ENCODE results near the gene PRR32. TPM values are rescaled to one million over a fixed set of nuclear protein-coding genes. Genes with fewer than 3 reads are reported as not detected.
A peak's percentile ranks its signal among the peaks of the same experiment; 100 is the strongest.
"Not testable (repeated sequence)": the region's sequence is repeated elsewhere in the genome, so short reads cannot be mapped to it uniquely, and the experiment has no call there.

PRR32 gene, protein sequence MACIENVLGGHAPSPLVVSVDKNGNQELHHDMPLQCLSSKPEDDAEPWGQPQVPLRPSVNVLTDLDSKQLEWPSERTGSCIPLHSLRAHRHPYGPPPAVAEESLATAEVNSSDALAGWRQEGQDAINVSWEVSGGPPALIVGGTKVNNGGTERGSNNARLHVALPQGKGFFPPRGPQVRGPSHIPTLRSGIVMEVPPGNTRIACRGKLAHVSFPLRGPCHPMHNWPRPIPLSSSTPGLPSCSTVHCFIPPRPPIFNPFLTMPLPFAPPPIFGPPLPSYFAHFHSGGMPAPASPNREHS
- 1 to 10 TPM; 1.4 to 3.4 (median 2.8) TPM for total RNA-seq
- 2.3 TPM for polyA plus RNA-seq
- long read RNA-seq, donor 1, transcript PRR32-201 (2 exons, 1,228 nt): major isoform, 6 of 11 reads
- long read RNA-seq, donor 1, partial matches to known transcripts: 0 of 11 reads
- long read RNA-seq, donor 1, other reads (novel, unspliced or antisense): 5 of 11 reads
- long read RNA-seq, donor 2, partial matches to known transcripts: 0 of 3 reads
- long read RNA-seq, donor 2, other reads (novel, unspliced or antisense): 1 of 3 reads
- long read RNA-seq, donor 3, partial matches to known transcripts: 0 of 7 reads
- long read RNA-seq, donor 3, other reads (novel, unspliced or antisense): 4 of 7 reads
- long read RNA-seq, donor 4, partial matches to known transcripts: 1 of 1 reads
- long read RNA-seq, donor 4, other reads (novel, unspliced or antisense): 0 of 1 reads

- Histone ChIP-seq H3K27ac (ENCODE audit: low read length) (peak within 1 kb of the TSS; percentile 82), H3K27me3 (ENCODE audit: control insufficient read depth, insufficient read depth) (no peaks in the 10 kb centered on the region)
- intact Hi-C loops (cut with DNase I): no loop called here
Observed at GRCh38 chrX:126819429-126819828, at the start of gene PRR32. Gene PRR32 (plus strand): TSS chrX:126819729. CDS start chrX:126819844, 115 bp downstream.

GRCh38 chrX:126770179-126770578 is 49.4 kb upstream of the PRR32 start:
- WGBS: 9% methylated on average over 5 of the region's 5 CpGs
- intact Hi-C loops (cut with DNase I): loop anchor here in 2 of 4 donors (5.0 to 10.0 kb wide), 2 partner anchors 265 to 267 kb away; no protein-coding TSS in a partner anchor
- ATAC-seq (peak in 1 of 2 donors; percentile 48), DNase-seq (no peak)
- Histone ChIP-seq H3K27me3 (ENCODE audit: control insufficient read depth, insufficient read depth) (no peaks in the 10 kb centered on the region), H3K4me1 (ENCODE audit: control insufficient read depth, insufficient read depth, low read length) (no peaks in the 10 kb centered on the region), H3K9me3 (ENCODE audit: control insufficient read depth, low read length) (no peaks in the 10 kb centered on the region), H3K27ac (ENCODE audit: low read length) (no peak overlapping the region), H3K4me3 (ENCODE audit: low read length) (no peak overlapping the region)

More at GRCh38 chrX:126819429-126819828, at the start of gene PRR32:
- no peaks in the 10 kb centered on the region for H3K9me3 ChIP-seq (ENCODE audit: control insufficient read depth, low read length)
- ATAC-seq: no peak
- H3K4me1 ChIP-seq (ENCODE audit: control insufficient read depth, insufficient read depth, low read length): no peaks in the 10 kb centered on the region
- DNase-seq: no peak
- no peak within 1 kb of the TSS for H3K4me3 ChIP-seq (ENCODE audit: low read length)

DNA sequence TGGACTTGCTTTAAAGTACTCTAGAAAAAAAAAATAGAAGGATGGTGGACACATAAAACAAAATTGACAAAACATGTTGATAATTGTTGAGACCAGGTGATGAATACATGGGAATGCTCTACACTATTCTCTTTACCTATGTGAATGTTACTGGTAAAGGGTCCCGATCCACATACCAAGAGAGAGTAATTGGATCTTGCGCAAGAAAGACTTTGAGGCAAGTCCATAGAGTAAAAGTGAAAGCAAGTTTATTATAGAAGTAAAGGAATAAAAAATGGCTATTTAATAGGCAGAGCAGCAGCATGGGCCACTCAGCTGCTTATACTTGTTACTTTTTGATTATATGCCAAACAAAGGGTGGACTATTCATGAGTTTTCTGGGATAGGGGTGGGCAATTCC is 34.0 kb upstream of the PRR32 start:
- 93% methylated on average over 2 of the region's 2 CpGs for WGBS

GRCh38 chrX:126799059-126799458 is 20.5 kb upstream of the PRR32 start:
- intact Hi-C loops (cut with DNase I): no loop called here
- H3K9me3 ChIP-seq (ENCODE audit: control insufficient read depth, low read length): no peaks in the 10 kb centered on the region
- ATAC-seq: no peak
- H3K4me3 ChIP-seq (ENCODE audit: low read length): no peak overlapping the region
- H3K27ac ChIP-seq (ENCODE audit: low read length): no peak overlapping the region
- H3K4me1 ChIP-seq (ENCODE audit: control insufficient read depth, insufficient read depth, low read length): no peaks in the 10 kb centered on the region
- H3K27me3 ChIP-seq (ENCODE audit: control insufficient read depth, insufficient read depth): no peaks in the 10 kb centered on the region
- DNase-seq: peak in 1 of 3 donors; percentile 4
- 86% methylated on average over 1 of the region's 1 CpG for WGBS

More for the DNA sequence above, 34.0 kb upstream of the PRR32 start:
- ATAC-seq (no peak), DNase-seq (no peak)
- H3K27me3 ChIP-seq (ENCODE audit: control insufficient read depth, insufficient read depth): no peaks in the 10 kb centered on the region
- intact Hi-C loops (cut with DNase I): loop anchor here in 1 of 4 donors (10.0 kb wide), 1 partner anchor 249 kb away; no protein-coding TSS in a partner anchor
- H3K4me1 ChIP-seq (ENCODE audit: control insufficient read depth, insufficient read depth, low read length): no peaks in the 10 kb centered on the region
- H3K4me3 ChIP-seq (ENCODE audit: low read length): no peak overlapping the region
- H3K9me3 ChIP-seq (ENCODE audit: control insufficient read depth, low read length): no peaks in the 10 kb centered on the region
- H3K27ac ChIP-seq (ENCODE audit: low read length): no peak overlapping the region

GRCh38 chrX:126806784-126807183 is 12.7 kb upstream of the PRR32 start:
- 78% methylated on average over 3 of the region's 3 CpGs for WGBS
- H3K27me3 ChIP-seq (ENCODE audit: control insufficient read depth, insufficient read depth); intact Hi-C loops (cut with DNase I); DNase-seq; H3K4me1 ChIP-seq (ENCODE audit: control insufficient read depth, insufficient read depth, low read length); H3K4me3 ChIP-seq (ENCODE audit: low read length); H3K27ac ChIP-seq (ENCODE audit: low read length); ATAC-seq; H3K9me3 ChIP-seq (ENCODE audit: control insufficient read depth, low read length): not testable (repeated sequence)

DNA sequence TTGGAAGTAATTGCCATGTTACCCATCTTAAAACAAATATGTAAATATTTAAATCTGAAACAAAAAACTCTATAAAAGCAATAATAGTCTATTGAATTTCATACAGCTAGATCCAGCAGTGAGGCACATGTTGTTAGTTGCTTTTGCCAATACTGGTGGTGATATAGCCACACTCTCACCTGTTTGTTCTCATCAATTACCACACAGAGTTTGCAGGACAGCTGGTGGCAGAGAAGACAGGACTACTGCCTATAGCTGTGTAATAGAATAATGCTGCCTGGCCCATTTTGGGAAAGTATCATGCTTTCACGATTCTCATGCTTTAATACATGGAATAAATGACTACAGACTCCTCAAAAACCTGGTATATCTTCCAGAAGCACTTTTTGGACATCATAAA is 3.7 kb upstream of the PRR32 start:
- intact Hi-C loops (cut with DNase I): no loop called here
- H3K27me3 ChIP-seq (ENCODE audit: control insufficient read depth, insufficient read depth): no peaks in the 10 kb centered on the region
- 64% methylated on average over 1 of the region's 1 CpG for WGBS
- no peak overlapping the region for H3K4me3 ChIP-seq (ENCODE audit: low read length)
- no peaks in the 10 kb centered on the region for H3K9me3 ChIP-seq (ENCODE audit: control insufficient read depth, low read length)
- H3K27ac ChIP-seq (ENCODE audit: low read length): no peak overlapping the region
- H3K4me1 ChIP-seq (ENCODE audit: control insufficient read depth, insufficient read depth, low read length): no peaks in the 10 kb centered on the region
- ATAC-seq (no peak), DNase-seq (no peak)

DNA sequence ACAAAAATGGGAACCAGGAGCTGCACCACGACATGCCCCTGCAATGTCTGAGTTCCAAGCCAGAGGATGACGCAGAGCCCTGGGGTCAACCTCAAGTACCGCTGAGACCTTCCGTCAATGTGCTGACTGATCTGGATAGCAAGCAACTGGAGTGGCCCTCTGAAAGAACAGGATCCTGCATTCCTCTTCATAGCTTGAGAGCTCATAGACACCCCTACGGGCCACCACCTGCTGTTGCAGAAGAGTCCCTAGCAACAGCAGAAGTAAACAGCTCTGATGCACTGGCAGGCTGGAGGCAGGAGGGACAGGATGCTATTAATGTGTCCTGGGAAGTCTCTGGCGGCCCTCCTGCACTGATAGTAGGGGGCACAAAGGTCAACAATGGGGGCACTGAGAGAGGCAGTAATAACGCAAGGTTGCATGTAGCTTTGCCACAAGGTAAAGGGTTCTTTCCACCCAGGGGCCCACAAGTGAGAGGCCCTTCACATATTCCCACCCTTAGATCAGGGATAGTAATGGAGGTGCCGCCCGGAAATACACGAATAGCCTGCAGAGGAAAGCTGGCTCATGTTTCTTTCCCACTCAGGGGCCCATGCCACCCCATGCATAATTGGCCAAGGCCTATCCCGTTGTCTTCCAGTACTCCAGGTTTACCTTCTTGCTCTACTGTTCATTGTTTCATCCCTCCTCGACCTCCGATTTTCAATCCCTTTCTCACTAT is 1.3 kb downstream of the PRR32 start:
- no peak overlapping the region for H3K4me3 ChIP-seq (ENCODE audit: low read length)
- no peaks in the 10 kb centered on the region for H3K9me3 ChIP-seq (ENCODE audit: control insufficient read depth, low read length)
- H3K4me1 ChIP-seq (ENCODE audit: control insufficient read depth, insufficient read depth, low read length): no peaks in the 10 kb centered on the region
- peak overlapping the region; percentile 61 for H3K27ac ChIP-seq (ENCODE audit: low read length)
- ATAC-seq (peak; percentile 95 to 96), DNase-seq (peak; percentile 33 to 65 (median 59))
- intact Hi-C loops (cut with DNase I): no loop called here
- 62% methylated on average over 13 of the region's 13 CpGs for WGBS
- no peaks in the 10 kb centered on the region for H3K27me3 ChIP-seq (ENCODE audit: control insufficient read depth, insufficient read depth)

- intact Hi-C loops (cut with DNase I): no loop called here
- Histone ChIP-seq H3K4me1 (ENCODE audit: control insufficient read depth, insufficient read depth, low read length) (no peaks in the 10 kb centered on the region), H3K27me3 (ENCODE audit: control insufficient read depth, insufficient read depth) (no peaks in the 10 kb centered on the region), H3K9me3 (ENCODE audit: control insufficient read depth, low read length) (no peaks in the 10 kb centered on the region), H3K4me3 (ENCODE audit: low read length) (no peak overlapping the region), H3K27ac (ENCODE audit: low read length) (no peak overlapping the region)
- DNase-seq (no peak), ATAC-seq (no peak)
- 68% methylated on average over 2 of the region's 2 CpGs for WGBS
Observed at GRCh38 chrX:126824338-126825007, 4.9 kb downstream of the PRR32 start.

DNA sequence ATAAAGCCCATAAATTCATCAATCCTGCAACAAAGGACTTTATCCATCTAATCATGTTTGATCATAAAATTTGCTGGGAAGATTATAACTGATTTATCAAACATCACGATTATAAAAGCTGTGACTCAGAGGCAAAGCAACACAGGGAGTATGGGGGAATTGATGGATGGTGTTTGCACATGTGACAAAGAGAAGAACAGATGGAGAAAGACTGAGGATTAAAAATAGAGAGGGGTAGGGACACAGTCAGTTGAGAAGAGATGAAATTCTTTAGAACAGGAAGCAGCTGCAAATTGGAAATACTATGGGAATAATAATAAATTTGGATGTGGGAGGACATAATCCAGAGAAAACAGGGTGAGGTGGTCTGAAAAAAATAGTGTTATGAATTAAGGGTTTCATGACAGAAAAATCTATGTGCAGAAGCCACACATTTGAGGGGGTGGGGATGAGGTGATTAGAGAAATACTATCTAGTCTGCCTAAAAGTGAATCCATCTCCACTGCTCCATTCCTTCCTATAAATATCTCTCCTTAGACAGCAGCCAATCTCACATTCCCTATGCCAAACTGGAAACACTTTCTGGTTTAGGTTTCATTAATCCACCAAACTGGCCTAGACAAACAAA is 6.2 kb downstream of the PRR32 start:
- intact Hi-C loops (cut with DNase I): no loop called here
- Histone ChIP-seq H3K27me3 (ENCODE audit: control insufficient read depth, insufficient read depth) (no peaks in the 10 kb centered on the region), H3K4me3 (ENCODE audit: low read length) (no peak overlapping the region), H3K9me3 (ENCODE audit: control insufficient read depth, low read length) (no peaks in the 10 kb centered on the region), H3K27ac (ENCODE audit: low read length) (no peak overlapping the region), H3K4me1 (ENCODE audit: control insufficient read depth, insufficient read depth, low read length) (no peaks in the 10 kb centered on the region)
- 36% methylated on average over 1 of the region's 1 CpG for WGBS
- DNase-seq: no peak
- no peak for ATAC-seq

GRCh38 chrX:126836186-126836585 is 16.7 kb downstream of the PRR32 start:
- ATAC-seq (no peak), DNase-seq (no peak)
- intact Hi-C loops (cut with DNase I): no loop called here
- no peaks in the 10 kb centered on the region for H3K27me3 ChIP-seq (ENCODE audit: control insufficient read depth, insufficient read depth)
- no peak overlapping the region for H3K27ac ChIP-seq (ENCODE audit: low read length)
- H3K4me1 ChIP-seq (ENCODE audit: control insufficient read depth, insufficient read depth, low read length): no peaks in the 10 kb centered on the region
- H3K4me3 ChIP-seq (ENCODE audit: low read length): no peak overlapping the region
- 17% methylated on average over 2 of the region's 2 CpGs for WGBS
- no peaks in the 10 kb centered on the region for H3K9me3 ChIP-seq (ENCODE audit: control insufficient read depth, low read length)

All from right cardiac atrium (tissue), 5 donors.